ENCODE data around the gene C1orf116.

GRCh38 chr1:207021876-207022596 lies 10.5 kb downstream of the C1orf116 start:
- TF ChIP-seq CTCF (IDR thresholded peaks at IDR 0.05): no peak
- no peak for TF ChIP-seq POLR2A (IDR thresholded peaks at IDR 0.05)
- TF ChIP-seq EP300 (IDR thresholded peaks at IDR 0.05; ENCODE audit: low read depth): no peak
- no peak for TF ChIP-seq POLR2AphosphoS5 (IDR thresholded peaks at IDR 0.05)
